Measurements from ENCODE around the gene APBB3. TPM values are rescaled to one million over a fixed set of nuclear protein-coding genes. Genes with fewer than 3 reads are reported as not detected.

The APBB3 gene
- total RNA-seq, 1 experiment from 2014 or later = 11.6 TPM

DNA sequence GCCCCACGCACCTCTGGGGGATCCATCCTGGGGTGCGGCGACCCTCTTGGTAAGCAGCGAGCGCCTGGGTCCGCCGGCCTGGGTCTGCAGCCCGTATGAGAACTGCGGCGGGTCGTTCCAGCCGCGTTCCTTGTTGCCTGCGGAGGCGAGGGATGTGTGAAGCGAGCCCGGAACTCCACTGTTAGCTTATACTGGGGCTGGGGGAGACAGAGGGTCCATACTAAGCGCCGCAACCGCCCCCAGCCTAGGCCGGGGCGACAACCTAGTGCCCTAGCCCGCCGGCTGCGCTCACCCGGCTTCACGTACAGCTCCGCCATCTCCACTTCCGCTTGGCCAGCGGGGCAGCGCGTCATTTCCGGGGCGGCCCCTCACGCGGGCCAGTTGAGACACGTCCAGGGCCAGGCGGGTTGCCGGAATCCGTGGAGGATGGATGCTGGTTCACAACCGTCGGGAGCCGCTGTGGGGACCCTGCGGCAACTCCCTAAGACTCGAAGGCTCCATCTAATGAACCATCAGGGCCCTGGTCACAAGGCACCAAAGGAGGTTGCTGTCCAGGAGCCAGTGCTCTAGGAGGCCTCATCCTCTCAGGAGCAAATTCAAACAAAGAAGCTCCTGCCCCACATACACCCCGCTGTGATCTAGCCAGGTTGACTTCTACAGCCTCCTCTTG is 7.1 kb downstream of the APBB3 start, which contains the start of gene SRA1:
Gene SRA1 (minus strand): TSS at position 338 of the 670 bp plus-strand sequence. CDS start 21 bp downstream, at position 317.
- in situ Hi-C loops (cut with HindIII; ENCODE audit: low sequenced_read_pairs) = no loop called here
- peak; percentile 92 for DNase-seq (ENCODE audit: low spot score)

DNA sequence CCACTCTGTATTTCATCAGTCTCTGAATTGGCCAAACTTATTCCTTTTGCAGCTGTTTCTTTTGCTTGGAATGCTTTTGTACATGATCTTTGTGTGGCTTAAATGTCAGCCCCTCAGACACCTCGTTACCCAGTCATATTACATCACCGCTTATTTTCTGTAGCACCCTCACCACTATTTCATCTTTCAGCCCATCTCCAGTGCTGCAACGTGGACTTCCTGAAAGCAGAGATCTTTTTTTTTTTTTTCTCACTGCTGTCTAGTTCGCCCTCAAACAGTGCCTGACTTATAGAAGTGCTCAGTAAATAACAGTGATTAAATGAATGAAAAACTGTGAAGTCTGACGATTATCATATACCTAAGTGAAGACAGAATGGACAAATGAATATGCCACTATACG is 8.0 kb downstream of the APBB3 start:
- in situ Hi-C loops (cut with HindIII; ENCODE audit: low sequenced_read_pairs) = no loop called here
- no peak for DNase-seq (ENCODE audit: low spot score)

DNA sequence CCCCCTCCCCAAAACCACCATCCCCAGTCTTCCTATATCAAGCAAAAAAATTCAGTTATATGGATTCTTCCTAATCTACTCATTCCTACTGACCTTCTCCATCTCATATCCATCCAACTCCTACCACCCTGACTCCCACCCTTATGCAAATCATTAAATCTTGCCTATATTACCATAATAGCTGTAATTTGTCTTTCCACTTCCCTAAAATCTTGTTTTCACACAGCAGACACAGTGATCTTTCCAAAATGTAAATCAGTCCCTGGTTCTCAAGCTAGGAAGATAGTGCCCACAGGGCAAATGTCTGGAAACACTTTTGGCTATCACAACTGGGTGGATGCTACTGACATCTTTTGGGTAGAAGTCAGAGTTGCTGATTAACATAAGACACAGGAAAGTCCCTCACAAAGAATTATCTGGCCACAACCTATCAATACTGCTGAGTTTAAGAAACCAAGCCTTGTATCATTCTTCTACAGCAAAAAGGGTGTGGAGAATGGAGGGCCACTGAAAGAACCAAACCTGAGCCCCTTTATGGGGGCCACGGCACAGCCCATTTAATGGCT is 8.6 kb downstream of the APBB3 start:
- in situ Hi-C loops (cut with HindIII; ENCODE audit: low sequenced_read_pairs) = no loop called here
- DNase-seq (ENCODE audit: low spot score) = no peak

DNA sequence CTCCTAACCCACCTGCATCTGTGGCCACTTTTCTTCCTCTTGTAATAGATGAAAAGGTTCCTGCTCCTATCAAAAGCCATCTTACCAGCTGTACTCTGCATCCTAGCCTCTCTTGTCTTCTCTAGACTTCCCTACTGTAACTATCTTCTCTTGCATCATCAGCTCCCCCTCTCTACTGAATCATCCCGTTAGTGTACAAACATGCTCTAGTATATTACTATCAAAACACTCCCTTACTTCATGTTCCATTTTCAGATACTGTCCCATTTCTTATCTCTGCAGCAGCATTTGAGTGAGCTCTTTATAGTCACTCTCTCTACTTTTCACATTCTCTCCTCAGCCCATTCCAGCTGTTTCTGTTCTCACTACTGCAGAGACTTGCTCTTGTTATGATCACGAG is 9.9 kb downstream of the APBB3 start:
- no peak for DNase-seq (ENCODE audit: low spot score)
- in situ Hi-C loops (cut with HindIII; ENCODE audit: low sequenced_read_pairs) = no loop called here

DNA sequence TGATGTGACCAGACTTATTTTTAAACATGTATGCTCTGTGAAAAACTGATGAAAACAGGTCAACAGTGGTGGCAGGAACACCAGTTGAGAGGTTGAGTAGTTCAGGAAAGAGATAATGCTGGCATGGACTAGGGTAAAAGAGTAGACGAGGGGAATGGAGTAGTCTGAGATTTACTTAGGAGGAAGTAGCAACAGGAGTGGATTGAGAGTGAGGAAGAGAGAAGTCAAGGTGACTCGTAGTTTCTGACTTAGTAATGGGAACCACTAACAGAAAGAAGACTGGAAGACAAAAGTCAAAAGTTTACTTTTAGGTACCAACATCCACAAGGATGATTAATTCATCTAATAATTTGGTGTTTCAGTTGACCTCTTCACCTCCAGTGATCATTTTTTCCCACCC is 10.7 kb downstream of the APBB3 start:
- no peak for DNase-seq (ENCODE audit: low spot score)
- in situ Hi-C loops (cut with HindIII; ENCODE audit: low sequenced_read_pairs) = no loop called here

DNA sequence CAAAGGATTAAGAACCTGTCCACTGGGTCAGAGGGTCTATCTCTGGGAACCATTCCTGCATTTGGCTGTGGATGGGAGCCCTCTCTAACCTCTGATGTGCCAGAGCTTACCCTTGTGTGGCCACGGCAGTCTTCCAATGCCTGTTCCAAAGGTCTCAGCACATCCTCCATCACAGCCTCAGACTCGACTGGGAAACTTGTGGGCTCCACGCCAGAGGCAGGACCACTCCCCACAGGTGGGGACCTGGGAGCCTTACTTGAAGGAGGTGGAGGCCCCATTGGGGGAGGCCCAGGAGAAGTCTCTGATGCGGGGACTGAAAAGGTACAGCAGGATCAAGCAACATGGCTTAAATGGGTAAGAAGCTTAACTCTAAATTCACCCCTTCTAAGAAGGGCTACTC is 12.5 kb downstream of the APBB3 start:
- in situ Hi-C loops (cut with HindIII; ENCODE audit: low sequenced_read_pairs) = no loop called here
- DNase-seq (ENCODE audit: low spot score) = no peak

DNA sequence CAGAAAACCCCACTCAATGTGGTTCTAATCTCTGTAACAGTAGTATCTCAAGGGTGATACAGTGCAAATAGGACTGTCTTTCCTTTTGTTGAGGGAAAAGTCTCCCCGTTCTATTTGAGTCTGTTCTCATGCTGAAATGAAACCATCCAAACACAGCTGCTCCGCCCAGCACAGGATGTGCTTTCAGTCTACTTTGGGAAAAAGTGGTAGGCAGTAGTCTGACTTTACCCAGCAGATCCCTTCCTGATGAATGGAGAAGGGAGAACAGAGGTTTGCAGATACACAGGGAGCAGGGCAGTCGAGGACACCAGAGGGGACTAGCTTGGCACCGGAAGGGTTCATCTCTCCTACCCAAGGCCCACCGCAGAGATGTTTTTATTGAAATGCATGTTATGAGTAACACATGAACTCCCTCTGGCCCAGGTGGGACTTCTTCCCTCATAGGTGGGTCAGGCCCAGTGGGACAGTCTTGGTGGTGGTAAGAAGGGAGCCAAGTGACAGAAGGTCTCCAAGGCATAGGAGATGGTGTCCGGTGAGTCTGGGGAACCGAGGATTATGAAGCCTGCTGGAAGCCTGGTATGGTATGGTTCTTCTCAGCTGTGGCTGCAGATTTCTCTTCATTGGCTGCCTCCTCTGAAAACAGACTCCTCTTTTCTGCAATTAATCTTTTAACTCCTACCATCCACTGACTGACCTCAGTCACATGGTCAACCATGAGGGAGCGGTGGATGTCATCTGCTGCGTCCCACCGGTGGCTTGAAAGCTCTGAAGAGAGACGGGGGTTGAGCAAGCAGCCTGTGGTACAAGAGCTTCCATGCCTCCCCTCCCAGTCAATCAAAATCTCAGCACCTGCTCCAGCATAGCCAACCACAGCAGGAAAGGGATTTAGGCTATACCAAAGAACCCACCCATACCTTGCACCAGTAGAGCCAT is 14.0 kb downstream of the APBB3 start:
- in situ Hi-C loops (cut with HindIII; ENCODE audit: low sequenced_read_pairs) = no loop called here

DNA sequence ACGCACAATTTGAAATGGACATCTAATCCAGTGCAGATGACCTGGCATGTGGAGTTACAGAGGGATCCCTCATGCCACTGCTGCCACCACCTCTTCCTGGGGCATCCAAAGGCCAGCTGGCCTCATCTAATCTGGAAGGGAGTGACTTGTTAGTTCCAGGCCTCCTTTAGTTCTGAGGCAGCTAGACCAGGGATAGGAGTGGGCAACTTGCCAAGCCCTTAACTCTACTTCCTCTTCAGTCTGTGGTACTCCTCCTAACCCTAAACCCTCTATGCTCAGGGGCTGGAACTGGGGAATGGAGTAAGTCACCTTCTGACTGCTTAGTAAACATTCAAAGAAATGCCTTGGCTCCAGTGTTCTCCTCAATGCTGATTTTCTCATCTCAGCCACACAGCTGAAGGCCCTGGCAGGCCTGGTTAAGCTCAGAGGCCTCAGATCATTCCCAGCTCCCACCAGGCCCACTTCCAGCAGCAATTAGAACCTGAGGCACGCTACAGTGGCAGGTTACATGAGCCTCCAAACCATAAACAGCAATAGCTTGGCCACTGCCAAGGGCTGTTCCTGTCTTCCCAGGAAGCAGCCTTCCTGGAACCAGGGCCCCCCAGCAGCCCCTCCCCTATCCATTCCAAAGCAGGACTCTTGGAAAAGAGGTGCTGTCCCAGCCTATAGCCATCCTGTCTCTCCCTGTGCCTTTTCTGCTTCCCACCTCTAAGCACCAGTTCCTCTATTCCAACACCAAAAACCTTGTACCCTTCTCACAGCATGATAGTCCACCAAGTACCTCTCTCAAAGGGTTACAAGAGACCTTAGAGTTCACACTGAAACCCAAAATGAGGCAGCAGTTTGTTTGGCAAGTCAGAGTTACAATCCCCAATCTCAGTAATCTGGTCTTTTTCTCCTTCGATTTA is 14.9 kb downstream of the APBB3 start:
- in situ Hi-C loops (cut with HindIII; ENCODE audit: low sequenced_read_pairs) = no loop called here
- no peak for DNase-seq (ENCODE audit: low spot score)

More for the DNA sequence above, 14.0 kb downstream of the APBB3 start:
- no peak for DNase-seq (ENCODE audit: low spot score)

DNA sequence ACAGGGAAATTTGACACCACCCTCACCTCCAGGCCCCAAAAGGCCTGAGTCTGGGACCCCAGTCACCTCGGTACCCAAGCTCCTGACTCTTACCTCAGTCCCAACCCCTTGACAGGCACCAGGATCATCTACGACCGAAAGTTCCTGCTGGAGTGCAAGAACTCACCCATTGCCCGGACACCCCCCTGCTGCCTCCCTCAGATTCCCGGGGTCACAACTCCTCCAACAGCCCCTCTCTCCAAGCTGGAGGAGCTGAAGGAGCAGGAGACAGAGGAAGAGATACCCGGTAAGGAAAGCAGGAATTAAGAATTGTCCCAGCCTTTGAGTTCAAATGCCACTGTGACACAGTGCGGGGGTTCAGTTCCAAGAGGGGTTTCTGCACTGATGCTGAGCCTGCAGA is 15.6 kb downstream of the APBB3 start:
- in situ Hi-C loops (cut with HindIII; ENCODE audit: low sequenced_read_pairs) = no loop called here

DNA sequence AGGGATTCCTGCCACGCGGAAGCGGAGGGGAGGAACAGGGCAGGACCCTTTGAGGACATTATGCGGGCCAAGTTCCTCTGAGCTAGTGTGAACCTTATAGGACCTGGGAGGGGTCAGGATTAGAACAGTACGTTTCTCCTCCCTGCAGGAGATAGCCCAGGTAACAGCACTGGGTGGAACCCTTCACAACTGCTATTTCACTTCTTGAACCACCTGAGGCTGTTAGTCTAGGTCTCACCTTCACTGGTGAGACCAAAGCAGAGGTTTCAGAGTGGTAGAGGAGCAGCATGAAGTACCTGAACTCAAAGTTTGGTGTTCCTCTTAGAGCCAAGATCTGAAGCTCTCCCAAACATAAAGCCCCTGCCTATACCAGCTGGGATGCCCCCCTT is 16.1 kb downstream of the APBB3 start:
- in situ Hi-C loops (cut with HindIII; ENCODE audit: low sequenced_read_pairs) = no loop called here
- no peak for DNase-seq (ENCODE audit: low spot score)

More for the DNA sequence above, 15.6 kb downstream of the APBB3 start:
- DNase-seq (ENCODE audit: low spot score) = no peak

DNA sequence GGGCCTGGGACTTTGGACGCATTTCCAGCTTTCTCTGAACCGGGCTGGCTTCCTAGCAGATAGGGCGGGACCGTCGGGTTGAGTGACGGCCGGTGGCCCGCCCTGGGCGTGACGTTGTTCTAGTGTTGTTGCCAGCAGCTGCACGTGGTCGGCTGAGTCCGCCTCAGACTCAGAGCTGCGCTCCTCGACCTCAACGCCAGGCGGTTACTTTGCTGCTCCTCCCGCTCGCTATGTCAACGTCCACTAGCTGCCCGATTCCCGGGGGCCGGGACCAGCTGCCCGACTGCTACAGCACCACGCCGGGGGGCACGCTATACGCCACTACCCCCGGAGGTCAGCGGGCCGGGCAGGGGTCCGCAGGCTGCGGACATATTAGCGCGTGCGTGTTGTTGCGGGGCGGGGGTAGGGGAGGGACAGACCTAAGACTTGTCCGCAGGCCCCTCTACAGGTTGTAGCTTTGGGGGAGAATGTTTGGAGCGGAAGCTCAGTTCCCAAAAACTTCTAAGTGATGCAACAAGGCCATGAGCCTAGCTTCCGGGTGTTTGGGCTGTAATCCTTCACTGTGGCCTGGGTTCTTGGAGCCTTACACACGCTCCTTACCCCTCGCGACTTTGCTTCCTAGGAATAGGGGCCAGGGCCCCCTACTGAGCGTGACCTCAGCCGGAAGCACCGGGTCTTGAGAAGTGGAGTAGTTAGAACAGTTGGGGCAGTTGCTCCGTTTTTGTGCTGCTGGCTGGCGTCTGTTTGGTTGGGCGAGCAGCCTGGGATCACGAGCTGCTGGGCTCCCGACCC is 16.7 kb downstream of the APBB3 start, which contains the start of gene EIF4EBP3:
Gene EIF4EBP3 (plus strand): TSS at position 155 of the 792 bp plus-strand sequence. CDS start 76 bp downstream, at position 231.
- in situ Hi-C loops (cut with HindIII; ENCODE audit: low sequenced_read_pairs) = no loop called here
- DNase-seq (ENCODE audit: low spot score) = peak; percentile 97

DNA sequence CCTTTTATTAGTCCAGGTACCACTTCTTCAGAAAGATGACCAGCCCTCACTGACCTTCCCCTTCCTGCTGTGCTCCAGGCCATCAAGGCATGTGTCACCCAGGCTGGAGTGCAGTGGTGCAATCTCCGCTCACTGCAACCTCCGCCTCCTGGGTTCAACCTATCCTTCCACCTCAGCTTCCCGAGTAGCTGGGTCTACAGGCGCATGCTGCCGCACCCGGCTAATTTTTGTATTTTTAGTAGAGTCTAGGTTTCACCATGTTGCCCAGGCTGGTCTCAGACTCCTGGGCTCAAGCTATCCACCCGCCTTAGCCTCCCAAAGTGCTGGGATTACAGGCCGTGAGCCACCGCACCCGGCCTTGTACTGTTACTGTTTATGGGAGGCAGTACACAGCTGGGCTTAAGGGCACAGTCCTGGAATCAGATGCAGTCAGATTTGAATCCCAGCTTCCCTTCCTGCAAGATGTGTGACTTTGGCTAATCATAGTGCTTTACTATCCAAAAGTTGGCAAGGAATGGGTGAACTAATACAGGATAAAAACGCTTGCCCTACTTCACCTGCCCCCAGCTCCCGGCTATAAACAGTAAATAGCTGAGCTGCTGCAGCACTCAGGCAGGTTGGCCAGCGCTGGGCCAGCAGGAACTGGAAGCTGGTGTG is 17.4 kb downstream of the APBB3 start:
- DNase-seq (ENCODE audit: low spot score) = no peak
- in situ Hi-C loops (cut with HindIII; ENCODE audit: low sequenced_read_pairs) = no loop called here

DNA sequence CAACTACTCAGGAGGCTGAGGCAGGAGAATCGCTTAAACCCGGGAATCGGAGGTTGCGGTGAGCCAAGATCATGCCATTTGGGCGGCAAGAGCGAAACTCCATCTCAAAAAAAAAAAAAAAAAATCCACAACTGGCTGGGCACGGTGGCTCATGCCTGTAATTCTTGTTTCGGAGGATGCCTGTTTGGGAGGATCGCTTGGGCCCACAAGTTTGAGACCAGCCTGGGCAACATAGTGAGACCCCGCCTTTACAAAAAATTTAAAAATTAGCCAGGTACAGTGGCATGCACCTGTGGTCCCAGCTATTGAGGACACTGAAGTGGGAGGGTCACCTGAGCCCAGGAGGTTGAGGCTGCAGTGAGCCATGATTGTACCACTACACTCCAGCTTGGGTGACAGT is 18.8 kb downstream of the APBB3 start:
- in situ Hi-C loops (cut with HindIII; ENCODE audit: low sequenced_read_pairs) = no loop called here

DNA sequence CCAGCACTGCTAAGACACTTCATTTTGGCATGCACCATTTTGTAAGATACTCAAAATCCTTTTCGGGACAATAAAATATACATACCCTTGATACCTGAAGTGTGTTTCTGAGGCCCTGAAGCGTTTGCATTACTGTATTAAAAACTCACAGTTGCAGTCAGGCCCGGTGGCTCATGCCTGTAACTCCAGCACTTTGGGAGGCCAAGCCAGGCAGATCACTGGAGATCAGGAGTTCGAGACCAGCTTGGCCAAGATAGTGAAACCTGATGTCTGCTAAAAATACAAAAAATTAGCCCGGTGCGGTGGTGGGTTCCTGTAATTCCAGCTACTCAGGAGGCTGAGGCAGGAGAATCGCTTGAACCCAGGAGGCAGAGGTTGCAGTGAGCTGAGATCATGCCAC is 19.4 kb downstream of the APBB3 start:
- in situ Hi-C loops (cut with HindIII; ENCODE audit: low sequenced_read_pairs) = no loop called here
- DNase-seq (ENCODE audit: low spot score) = no peak

More for the DNA sequence above, 18.8 kb downstream of the APBB3 start:
- DNase-seq (ENCODE audit: low spot score) = no peak

DNA sequence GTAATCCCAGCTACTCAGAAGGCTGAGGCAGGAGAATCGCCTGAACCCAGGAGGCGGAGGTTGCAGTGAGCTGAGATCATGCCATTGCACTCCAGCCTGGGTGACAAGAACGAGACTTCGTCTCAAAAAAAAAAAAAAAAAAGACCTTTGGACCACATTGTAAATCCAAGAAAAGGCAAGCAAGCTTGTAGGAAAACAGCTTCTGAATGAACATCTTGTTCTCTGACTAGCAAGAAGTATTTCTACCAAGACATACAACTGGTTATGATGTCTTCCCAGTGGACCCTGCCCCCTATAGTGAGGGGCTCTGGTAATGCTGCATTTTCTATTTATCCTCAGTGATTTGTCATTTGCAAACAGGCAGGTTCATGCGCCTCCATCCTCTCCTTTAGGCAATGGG is 21.4 kb downstream of the APBB3 start:
- no peak for DNase-seq (ENCODE audit: low spot score)
- in situ Hi-C loops (cut with HindIII; ENCODE audit: low sequenced_read_pairs) = no loop called here

DNA sequence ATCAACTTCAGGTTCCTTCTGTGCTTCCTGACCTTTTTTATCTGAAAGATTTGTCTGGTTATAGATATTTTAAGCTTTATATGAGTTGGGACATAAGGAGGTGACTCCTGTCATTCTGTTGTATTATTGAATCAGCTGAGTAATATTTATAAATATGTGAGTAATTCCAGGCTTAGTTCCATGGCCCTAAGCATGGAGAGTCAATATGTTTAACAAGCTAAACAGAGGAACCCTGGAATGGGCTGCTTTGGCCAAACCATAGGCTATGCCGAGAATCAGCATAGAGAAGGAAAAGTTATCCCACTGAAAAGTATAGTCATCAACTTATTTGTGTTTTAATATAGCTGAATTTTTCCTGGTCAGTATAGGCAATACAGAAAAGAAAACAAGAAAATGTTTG is 24.2 kb downstream of the APBB3 start:
- no peak for DNase-seq (ENCODE audit: low spot score)
- in situ Hi-C loops (cut with HindIII; ENCODE audit: low sequenced_read_pairs) = no loop called here

DNA sequence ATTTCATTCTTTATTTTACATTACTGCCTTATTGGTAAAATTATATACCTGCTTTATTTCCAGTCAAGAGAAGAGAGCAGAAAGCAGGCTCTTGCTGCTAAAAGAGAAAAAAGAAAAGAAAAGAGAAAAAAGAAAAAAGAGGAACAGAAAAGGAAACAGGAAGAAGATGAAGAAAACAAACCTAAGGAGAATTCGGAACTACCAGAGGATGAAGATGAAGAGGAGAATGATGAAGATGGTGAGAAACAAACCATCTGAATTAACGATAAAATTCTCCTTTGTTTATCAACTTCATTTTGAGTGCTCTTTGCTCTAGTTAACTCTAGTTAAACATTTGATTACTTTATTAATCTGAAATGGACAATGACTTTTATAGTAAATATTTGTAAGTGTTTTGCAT is 40.4 kb downstream of the APBB3 start:
- DNase-seq (ENCODE audit: low spot score) = no peak
- in situ Hi-C loops (cut with HindIII; ENCODE audit: low sequenced_read_pairs) = no loop called here

DNA sequence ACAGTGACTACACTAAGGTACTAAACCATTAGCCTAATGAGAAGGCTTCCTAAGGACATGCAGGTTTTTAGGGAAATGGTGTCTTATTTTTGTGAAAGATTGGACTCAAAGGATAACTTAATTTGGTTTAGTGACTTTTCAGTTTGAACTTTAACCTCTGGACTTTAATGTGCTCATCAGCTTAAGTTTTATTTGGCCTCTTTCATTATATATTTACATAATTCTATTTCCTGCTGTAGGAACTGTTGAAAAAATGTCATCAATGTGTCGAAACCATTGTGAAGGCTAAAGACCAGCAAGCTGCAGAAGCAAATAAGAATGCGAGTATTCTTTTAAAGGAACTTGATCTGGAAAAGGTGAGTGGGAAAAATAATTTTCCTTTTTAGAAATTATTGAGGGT is 51.3 kb downstream of the APBB3 start:
- in situ Hi-C loops (cut with HindIII; ENCODE audit: low sequenced_read_pairs) = no loop called here
- DNase-seq (ENCODE audit: low spot score) = no peak
